ENCODE measurements around the gene RNH1.

Gene RNH1

GRCh38 chr11:497565-498296 is 9.3 kb downstream of the RNH1 start:
- DNase-seq, result no peak

- DNase-seq, result no peak
Measured at GRCh38 chr11:496834-497564, 10.0 kb downstream of the RNH1 start.

GRCh38 chr11:495537-495931 is 11.5 kb downstream of the RNH1 start:
- no peak for DNase-seq

- DNase-seq, result no peak
Measured at GRCh38 chr11:494761-495536, 12.1 kb downstream of the RNH1 start.

- peak in 1 of 2 experiments; percentile 44 for DNase-seq
Measured at GRCh38 chr11:492427-493226, 14.4 kb downstream of the RNH1 start.

- no peak for DNase-seq
Measured at GRCh38 chr11:491358-491757, 15.7 kb downstream of the RNH1 start.

GRCh38 chr11:490930-491260 is 16.1 kb downstream of the RNH1 start:
- DNase-seq, result no peak

- no peak for DNase-seq
Measured at GRCh38 chr11:490186-490929, 16.7 kb downstream of the RNH1 start.

- DNase-seq, result no peak
Measured at GRCh38 chr11:489610-490185, 17.3 kb downstream of the RNH1 start.

- DNase-seq, result no peak
Measured at GRCh38 chr11:488992-489391, 18.1 kb downstream of the RNH1 start.

GRCh38 chr11:488579-488978 is 18.5 kb downstream of the RNH1 start:
- no peak for DNase-seq

GRCh38 chr11:488062-488461 is 19.0 kb downstream of the RNH1 start:
- no peak for DNase-seq

GRCh38 chr11:487571-488021 is 19.4 kb downstream of the RNH1 start:
- DNase-seq, result no peak

- no peak for DNase-seq
Measured at GRCh38 chr11:486189-486588, 20.9 kb downstream of the RNH1 start.

- no peak for DNase-seq
Measured at GRCh38 chr11:484616-485015, 22.4 kb downstream of the RNH1 start.

GRCh38 chr11:479311-479710 is 27.7 kb downstream of the RNH1 start:
- no peak for DNase-seq

GRCh38 chr11:477052-477715 is 29.9 kb downstream of the RNH1 start:
- DNase-seq, result no peak

- no peak for DNase-seq
Measured at GRCh38 chr11:476416-476815, 30.6 kb downstream of the RNH1 start.

- DNase-seq, result no peak
Measured at GRCh38 chr11:475941-476340, 31.1 kb downstream of the RNH1 start.

- no peak for DNase-seq
Measured at GRCh38 chr11:474914-475506, 32.0 kb downstream of the RNH1 start.

All from NCI-H2081 (cell line).